Measurements from ENCODE around the gene CLDN5. TPM values are rescaled to one million over a fixed set of nuclear protein-coding genes. Genes with fewer than 3 reads are reported as not detected.

Gene CLDN5
- total and polyA plus RNA-seq, 2 of the 8 experiments (the other 6 are each of a cell fraction or from before 2014, with no cell fraction given): 1.2 to 1.6 TPM

- TF ChIP-seq NANOG (IDR thresholded peaks at IDR 0.05; ENCODE audit: insufficient read depth, low read depth, low read length, poor library complexity, severe bottlenecking) (peak; percentile 74), EP300 (IDR thresholded peaks at IDR 0.05; ENCODE audit: borderline replicate concordance in 1 of 2, low read depth in 2 of 2, low read length in 2 of 2) (no peak), GTF2F1 (IDR thresholded peaks at IDR 0.05; ENCODE audit: borderline replicate concordance, low read depth, low read length) (no peak), FOSL1 (IDR thresholded peaks at IDR 0.05; ENCODE audit: insufficient read depth, low read depth, low read length) (no peak), BRCA1 (IDR thresholded peaks at IDR 0.05; ENCODE audit: low read depth, low read length) (no peak), BACH1 (IDR thresholded peaks at IDR 0.05; ENCODE audit: low read length) (no peak), ZNF274 (IDR thresholded peaks at IDR 0.05; ENCODE audit: borderline replicate concordance, extremely low read depth, low read length) (no peak), KDM5A (IDR thresholded peaks at IDR 0.05; ENCODE audit: low read length) (peak; percentile 56), TAF1 (IDR thresholded peaks at IDR 0.05; ENCODE audit: low read depth, low read length) (peak; percentile 88), CTBP2 (IDR thresholded peaks at IDR 0.05; ENCODE audit: borderline replicate concordance, insufficient read depth, insufficient read length, low read length) (no peak)
Measured at GRCh38 chr22:19479355-19480172, 44.6 kb downstream of the CLDN5 start, which contains the start of gene CDC45 (continued).

All from H1 (cell line).